HFF-Myc (cell line): Measurements from ENCODE around the gene CPLX1.

Experiments
- DNase-seq: peaks from one replicate; pipeline ENCODE4 v3.0.0-alpha.2; 2011; ENCODE audit warnings: low read depth; ENCODE audit errors: extremely low read depth
- H3K4me3 ChIP-seq: replicated peaks from 2 replicates; pipeline ENCODE4 v1.5.1; 2011; ENCODE audit warnings: low read depth, mild to moderate bottlenecking, control low read depth, low read length
- CTCF ChIP-seq: IDR thresholded peaks from 2 replicates; pipeline ENCODE4 v1.5.1; 2012; ENCODE audit warnings: mild to moderate bottlenecking, low read depth, low read length, control low read depth; ENCODE audit errors: missing control alignments

Gene CPLX1

GRCh38 chr4:825063-825970 is 612 bp downstream of the CPLX1 start:
- no peak for TF ChIP-seq CTCF
- no peak for DNase-seq
- H3K4me3 ChIP-seq: no peak overlapping the region

GRCh38 chr4:824461-825062 is 1.4 kb downstream of the CPLX1 start:
- no peak overlapping the region for H3K4me3 ChIP-seq
- no peak for DNase-seq
- TF ChIP-seq CTCF: no peak

- no peak for DNase-seq
- no peak for TF ChIP-seq CTCF
- H3K4me3 ChIP-seq: no peak overlapping the region
Measured at GRCh38 chr4:823761-824460, 2.0 kb downstream of the CPLX1 start.

GRCh38 chr4:823176-823760 is 2.7 kb downstream of the CPLX1 start:
- TF ChIP-seq CTCF: no peak
- no peak for DNase-seq
- H3K4me3 ChIP-seq: no peak overlapping the region

- H3K4me3 ChIP-seq: no peak overlapping the region
- no peak for TF ChIP-seq CTCF
Measured at GRCh38 chr4:822361-823175, 3.4 kb downstream of the CPLX1 start.

GRCh38 chr4:821631-822030 is 4.3 kb downstream of the CPLX1 start:
- no peak for DNase-seq
- no peak overlapping the region for H3K4me3 ChIP-seq
- no peak for TF ChIP-seq CTCF

More at GRCh38 chr4:822361-823175, 3.4 kb downstream of the CPLX1 start:
- DNase-seq: no peak
